CD14-positive monocyte (primary cell): ENCODE results near the gene MSI2. TPM values are rescaled to one million over a fixed set of nuclear protein-coding genes. Genes with fewer than 3 reads are reported as not detected.
A peak's percentile ranks its signal among the peaks of the same experiment; 100 is the strongest.

Experiments
- DNase-seq, 3 donors: peaks; one replicate each; pipeline ENCODE4 v3.0.0-alpha.2; 2011 to 2022
- H2AFZ ChIP-seq: 2 replicates; pipeline ENCODE4 v1.6.0; 2012; ENCODE audit warnings: mild to moderate bottlenecking, low read depth, low read length, inconsistent platforms; ENCODE audit not compliant: insufficient read depth, poor library complexity, severe bottlenecking
- H3K27ac ChIP-seq, 2 donors: 1 replicate in 1 of 2; 2 replicates in 1 of 2; pipeline ENCODE4 v1.5.1; 2012 to 2013; ENCODE audit warnings: low read length in 2 of 2, control low read depth in 1 of 2, inconsistent platforms in 1 of 2, low read depth in 1 of 2, mild to moderate bottlenecking in 1 of 2
- H3K27me3 ChIP-seq, 2 donors: one replicate each; pipeline versions ENCODE4 v1.6.0 to v1.6.1; 2011 to 2013; ENCODE audit warnings: low read length in 2 of 2; ENCODE audit not compliant: control insufficient read depth in 2 of 2, insufficient read depth in 2 of 2
- H3K36me3 ChIP-seq, 2 donors: replicated peaks in 1 of 2; 1 replicate in 1 of 2; 2 replicates in 1 of 2; pipeline versions ENCODE4 v1.5.1 to v1.6.1; 2012 to 2013; ENCODE audit warnings: low read length in 2 of 2, control low read depth in 1 of 2, inconsistent platforms in 1 of 2, mild to moderate bottlenecking in 1 of 2; ENCODE audit not compliant: insufficient read depth in 2 of 2, control insufficient read depth in 1 of 2
- H3K4me1 ChIP-seq, 2 donors: 1 replicate in 1 of 2; 2 replicates in 1 of 2; pipeline versions ENCODE4 v1.5.1 to v1.6.1; 2012 to 2013; ENCODE audit warnings: low read length in 2 of 2, control low read depth in 1 of 2, inconsistent platforms in 1 of 2, mild to moderate bottlenecking in 1 of 2, moderate library complexity in 1 of 2; ENCODE audit not compliant: insufficient read depth in 2 of 2, control insufficient read depth in 1 of 2
- H3K4me2 ChIP-seq: replicated peaks from 2 replicates; pipeline ENCODE3; 2012; ENCODE audit warnings: low read length, moderate library complexity, mild to moderate bottlenecking; ENCODE audit not compliant: poor library complexity, severe bottlenecking; ENCODE audit errors: extremely low read depth
- H3K4me3 ChIP-seq, 3 experiments: fragments of 200-600 bp in 1 of 3; sonication (generic) in 1 of 3; replicated peaks in 1 of 3; 1 replicate in 2 of 3; 2 replicates in 1 of 3; pipeline ENCODE4 v1.5.1; 2011 to 2013; ENCODE audit warnings: low read length in 3 of 3, mild to moderate bottlenecking in 3 of 3, control low read depth in 2 of 3, low read depth in 2 of 3, inconsistent platforms in 1 of 3, moderate library complexity in 1 of 3
- H3K79me2 ChIP-seq: 2 replicates; pipeline ENCODE4 v1.6.0; 2012; ENCODE audit warnings: mild to moderate bottlenecking, control low read depth, inconsistent platforms, low read length, moderate library complexity; ENCODE audit not compliant: insufficient read depth
- H3K9ac ChIP-seq: 2 replicates; pipeline ENCODE4 v1.6.0; 2017; ENCODE audit warnings: low read length, mild to moderate bottlenecking; ENCODE audit not compliant: insufficient read depth, poor library complexity, severe bottlenecking
- H3K9me3 ChIP-seq, 2 donors: replicated peaks in 1 of 2; 1 replicate in 1 of 2; 2 replicates in 1 of 2; pipeline versions ENCODE4 v1.5.1 to v1.6.1; 2012 to 2013; ENCODE audit warnings: low read length in 2 of 2, control low read depth in 1 of 2; ENCODE audit not compliant: control insufficient read depth in 1 of 2, insufficient read depth in 1 of 2
- H4K20me1 ChIP-seq: 2 replicates; pipeline ENCODE4 v1.6.0; 2012; ENCODE audit warnings: mild to moderate bottlenecking, low read length, control low read depth, moderate library complexity; ENCODE audit not compliant: insufficient read depth
- H3K27ac Mint-ChIP-seq, 7 donors: one replicate each; pipeline ENCODE4 v1.8.0; 2020; ENCODE audit warnings: mild to moderate bottlenecking in 7 of 7, mixed read lengths in 7 of 7, moderate library complexity in 6 of 7, inconsistent platforms in 2 of 7
- H3K27me3 Mint-ChIP-seq, 3 donors: one replicate each; pipeline ENCODE4 v1.8.0; 2021 to 2022; ENCODE audit warnings: low read depth in 3 of 3, mild to moderate bottlenecking in 3 of 3, mixed read lengths in 3 of 3, moderate library complexity in 3 of 3, inconsistent platforms in 1 of 3
- H3K36me3 Mint-ChIP-seq, 2 donors: one replicate each; pipeline ENCODE4 v1.8.0; 2020; ENCODE audit warnings: mixed read lengths in 2 of 2, inconsistent platforms in 1 of 2, mild to moderate bottlenecking in 1 of 2
- H3K4me1 Mint-ChIP-seq: one replicate; pipeline ENCODE4 v1.8.0; 2020; ENCODE audit warnings: mild to moderate bottlenecking, mixed read lengths
- H3K4me3 Mint-ChIP-seq, 2 donors: one replicate each; pipeline ENCODE4 v1.8.0; 2020; ENCODE audit warnings: mild to moderate bottlenecking in 2 of 2, mixed read lengths in 2 of 2, moderate library complexity in 1 of 2
- H3K9me3 Mint-ChIP-seq, 7 donors: one replicate each; pipeline ENCODE4 v1.8.0; 2020 to 2022; ENCODE audit warnings: mixed read lengths in 7 of 7, mild to moderate bottlenecking in 6 of 7, moderate library complexity in 6 of 7, inconsistent platforms in 2 of 7
- CTCF ChIP-seq: fragments of 200-600 bp; IDR thresholded peaks from one replicate; pipeline ENCODE4 v1.8.0; 2022; ENCODE audit warnings: antibody characterized with exemption, mild to moderate bottlenecking
- WGBS: methylation state at CpG from one replicate; pipeline ENCODE4 v1.1.5; 2013; ENCODE audit warnings: missing lambda C conversion rate; ENCODE audit not compliant: insufficient coverage; 5-methylcytosine and 5-hydroxymethylcytosine counted together
- intact Hi-C, 2 donors: fragments of 100-400 bp; cut with micrococcal nuclease; formaldehyde crosslinking; loops; one replicate each; pipeline versions ENCODE4 v1.15.0 to v1.15.1; 2023
- polyA plus RNA-seq, 3 donors: library from polyadenylated mRNA; depleted of rRNA in 1 of 3; unstranded in 2 of 3; stranded (reverse) in 1 of 3; fragments of 300-500 nt in 2 of 3; fragments of >200 nt in 1 of 3; fragmentation: Illumina TruSeq in 2 of 3; gene quantifications; 1 replicate in 2 of 3; 2 replicates in 1 of 3; pipeline ENCODE4 v1.2.3, GENCODE V29; 2012 to 2021

MSI2 gene
- polyA plus RNA-seq, 3 donors: 0.20 to 6.6 (median 0.37) TPM

DNA sequence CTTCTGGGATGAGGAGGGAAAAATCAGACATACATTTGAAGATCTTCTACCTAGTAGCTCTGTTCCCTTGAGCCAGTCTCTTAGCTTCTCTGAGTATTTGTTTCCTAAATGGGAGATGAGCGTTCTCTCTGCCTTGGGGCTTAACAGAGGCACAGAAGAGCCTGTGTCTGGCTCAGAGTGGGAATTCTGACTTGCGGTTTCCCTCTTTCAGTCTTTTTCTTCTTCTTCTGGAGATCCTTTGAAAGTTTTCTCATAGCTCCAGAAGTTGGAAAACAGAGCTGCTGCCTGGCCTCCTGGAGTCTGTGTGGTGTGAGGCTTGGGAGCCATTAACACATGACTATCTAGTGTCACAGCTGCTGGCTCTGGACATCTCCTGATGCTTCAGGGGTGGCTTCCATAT lies 167.9 kb downstream of the MSI2 start:
- H3K4me3 ChIP-seq: no peak overlapping the region
- Mint-ChIP-seq H3K4me3 (peak overlapping the region in 1 of 2 donors; percentile 49), H3K27ac (no peak overlapping the region), H3K27me3 (peaks cover 0 to 1% (median 0%) of the 10 kb centered on the region in 3 donors), H3K4me1 (peaks cover 28% of the 10 kb centered on the region), H3K36me3 (peaks cover 2 to 3% of the 10 kb centered on the region in 2 donors), H3K9me3 (peaks cover 0 to 2% (median 0%) of the 10 kb centered on the region in 7 donors)
- DNase-seq: no peak
- WGBS: 83% methylated on average over 1 of the region's 2 CpGs
- H4K20me1 ChIP-seq: peaks cover 4% of the 10 kb centered on the region
- no peak overlapping the region for H3K9ac ChIP-seq
- TF ChIP-seq CTCF: no peak
- H3K27ac ChIP-seq: no peak overlapping the region
- peaks cover 7 to 17% of the 10 kb centered on the region in 2 donors for H3K4me1 ChIP-seq
- no peaks in the 10 kb centered on the region for H3K27me3 ChIP-seq
- no peaks in the 10 kb centered on the region for H3K9me3 ChIP-seq
- intact Hi-C loops: no loop called here
- no peak overlapping the region for H2AFZ ChIP-seq
- no peaks in the 10 kb centered on the region for H3K79me2 ChIP-seq
- H3K36me3 ChIP-seq: no peaks in the 10 kb centered on the region
- H3K4me2 ChIP-seq: no peak overlapping the region

DNA sequence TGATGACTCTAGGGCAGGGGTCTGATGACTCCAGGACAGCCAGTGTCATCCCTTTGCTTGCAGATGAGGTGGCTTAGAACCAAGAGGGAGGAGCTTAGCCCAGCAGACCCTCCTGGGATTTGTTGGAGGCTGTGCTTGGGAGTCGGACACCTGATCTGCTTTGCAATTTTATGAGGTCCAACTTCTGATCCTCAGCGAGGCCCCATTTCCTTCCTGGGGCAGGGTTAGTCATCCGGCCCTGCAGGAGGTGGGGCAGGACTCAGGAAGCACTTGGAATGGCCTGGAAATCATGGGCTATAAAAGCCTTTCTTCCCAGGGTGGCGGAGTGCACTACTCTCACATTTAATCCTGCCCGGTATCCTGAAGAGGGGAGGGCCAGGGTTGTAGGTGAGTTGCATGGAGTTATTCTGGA lies 168.5 kb downstream of the MSI2 start:
- H4K20me1 ChIP-seq: peaks cover 4% of the 10 kb centered on the region
- peaks cover 2 to 3% of the 10 kb centered on the region in 2 donors for H3K36me3 Mint-ChIP-seq
- H3K4me3 ChIP-seq: no peak overlapping the region
- H3K4me1 ChIP-seq: peaks cover 7 to 17% of the 10 kb centered on the region in 2 donors
- peak overlapping the region in 1 of 7 donors; percentile 22 for H3K27ac Mint-ChIP-seq
- H3K4me3 Mint-ChIP-seq: peak overlapping the region in 1 of 2 donors; percentile 49
- peaks cover 0 to 1% (median 0%) of the 10 kb centered on the region in 3 donors for H3K27me3 Mint-ChIP-seq
- no peak for TF ChIP-seq CTCF
- DNase-seq: no peak
- H3K27ac ChIP-seq: no peak overlapping the region
- H3K9me3 Mint-ChIP-seq: peaks cover 0 to 2% (median 0%) of the 10 kb centered on the region in 7 donors
- H3K79me2 ChIP-seq: no peaks in the 10 kb centered on the region
- intact Hi-C loops: no loop called here
- no peak overlapping the region for H3K4me2 ChIP-seq
- 0% methylated on average over 3 of the region's 5 CpGs for WGBS
- H3K9ac ChIP-seq: no peak overlapping the region
- no peak overlapping the region for H2AFZ ChIP-seq
- H3K27me3 ChIP-seq: no peaks in the 10 kb centered on the region
- H3K9me3 ChIP-seq: no peaks in the 10 kb centered on the region
- peaks cover 28% of the 10 kb centered on the region for H3K4me1 Mint-ChIP-seq
- H3K36me3 ChIP-seq: no peaks in the 10 kb centered on the region
